Stimulated activated CD8-positive, alpha-beta memory T cell treated with anti-CD3 and anti-CD28 coated beads, Interleukin-12 subunit alpha, Interleukin-12 subunit beta, amount 100 ng/mL, for 4 hours (primary cell): ENCODE data around the gene ANKRD2.

Source experiments
- DNase-seq: peaks from one replicate; pipeline ENCODE4 v3.0.0-alpha.2; 2020; ENCODE audit warnings: low read depth

The ANKRD2 gene

DNA sequence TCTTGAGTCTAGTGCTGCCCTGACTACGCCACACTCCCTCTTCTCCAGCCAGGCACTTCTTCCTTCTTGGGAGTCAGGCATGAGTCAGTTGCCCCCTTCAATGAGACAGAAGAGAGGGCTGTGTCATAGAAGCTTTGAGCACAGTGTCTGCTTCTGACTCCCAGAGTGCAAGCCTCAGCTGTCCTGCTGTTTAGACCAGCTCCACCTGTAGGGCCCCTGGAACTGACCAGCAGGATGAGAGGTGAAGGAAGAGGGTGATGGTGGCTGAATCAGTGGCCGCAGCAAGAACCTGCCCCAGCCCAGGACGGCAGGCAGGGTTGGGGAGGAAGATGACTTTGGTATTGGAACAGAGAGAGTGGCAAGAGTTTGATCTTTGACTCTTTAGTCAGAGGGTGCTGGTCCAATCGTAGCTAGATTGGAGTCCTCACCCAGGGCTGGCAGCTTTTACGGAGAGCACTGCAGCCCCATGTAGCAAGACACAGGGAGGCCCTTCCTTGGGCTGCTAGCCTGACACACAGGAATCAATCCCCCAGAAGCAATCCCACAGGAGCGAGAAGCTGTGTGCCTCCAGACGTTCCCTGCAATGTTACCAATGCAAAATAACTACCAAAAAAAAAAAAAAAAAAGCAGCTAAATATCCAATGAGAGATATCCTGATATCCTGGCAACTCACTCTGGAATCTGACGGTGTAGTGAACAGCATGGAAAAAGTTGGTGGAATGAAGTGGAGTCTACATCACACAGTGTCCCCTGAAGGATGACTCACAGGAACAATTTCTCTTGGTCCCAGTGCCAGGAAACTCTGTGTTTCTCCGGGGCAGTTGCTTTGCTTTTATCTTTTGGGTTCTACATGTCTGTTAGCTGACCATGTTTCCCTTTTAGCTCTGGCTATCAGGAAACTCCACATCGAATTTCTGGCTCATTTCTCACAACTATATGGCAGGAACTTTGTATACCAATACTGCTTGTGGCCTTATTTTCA is 23.8 kb downstream of the ANKRD2 start:
- DNase-seq = no peak

GRCh38 chr10:97597778-97598177 is 25.2 kb downstream of the ANKRD2 start:
- no peak for DNase-seq

DNA sequence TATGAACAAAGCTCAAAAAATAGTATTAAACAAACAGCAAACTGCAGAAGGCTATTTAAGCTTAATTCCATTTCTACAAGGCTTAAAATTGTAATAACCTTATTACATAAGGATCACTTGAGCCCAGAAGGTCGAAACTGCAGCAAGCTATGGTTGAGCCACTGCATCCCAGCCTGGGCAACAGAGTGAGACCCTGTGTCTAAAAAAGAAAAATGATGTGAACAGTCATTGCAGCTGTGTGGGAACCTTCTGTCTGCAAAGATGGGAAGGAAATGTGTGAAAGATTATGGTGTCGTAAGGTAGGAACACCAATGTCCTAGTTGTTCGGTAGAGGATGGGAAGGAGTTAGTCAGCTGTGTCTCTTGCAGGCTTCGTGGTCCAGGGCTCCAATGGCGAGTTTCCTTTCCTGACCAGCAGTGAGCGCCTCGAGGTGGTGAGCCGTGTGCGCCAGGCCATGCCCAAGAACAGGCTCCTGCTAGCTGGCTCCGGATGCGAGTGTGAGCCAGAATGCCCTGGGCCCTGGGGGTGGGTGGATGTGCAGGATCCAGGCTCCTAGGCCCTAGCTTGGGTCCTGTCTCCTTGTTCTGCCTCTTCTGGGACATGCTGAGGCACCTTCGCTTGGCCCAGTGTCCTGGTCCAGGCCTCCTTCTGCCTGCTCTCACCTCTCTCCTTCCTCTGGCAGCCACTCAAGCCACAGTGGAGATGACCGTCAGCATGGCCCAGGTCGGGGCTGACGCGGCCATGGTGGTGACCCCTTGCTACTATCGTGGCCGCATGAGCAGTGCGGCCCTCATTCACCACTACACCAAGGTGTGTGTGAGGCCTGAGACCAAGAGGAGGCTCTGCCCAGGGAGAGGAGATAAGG is 26.1 kb downstream of the ANKRD2 start:
- no peak for DNase-seq

DNA sequence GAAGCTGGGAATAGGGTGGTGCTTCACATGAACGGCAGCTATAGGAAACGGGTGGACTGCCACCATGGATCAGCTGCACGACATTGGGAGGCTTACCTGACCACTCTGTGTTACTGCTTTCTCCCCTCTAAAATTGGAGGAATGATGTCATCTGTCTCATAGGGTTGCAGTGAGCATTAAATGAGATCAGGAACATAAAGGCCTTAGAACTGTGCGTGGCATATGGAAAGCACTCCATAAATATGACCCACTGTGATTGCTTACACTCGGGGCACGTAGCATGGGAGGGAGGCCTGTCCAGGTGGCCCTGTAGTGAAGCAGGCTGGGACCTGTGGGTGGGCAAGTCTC is 26.7 kb downstream of the ANKRD2 start:
- no peak for DNase-seq

- no peak for DNase-seq
Observed at GRCh38 chr10:97600616-97601015, 28.0 kb downstream of the ANKRD2 start.

GRCh38 chr10:97601268-97602215 is 29.0 kb downstream of the ANKRD2 start:
- no peak for DNase-seq

GRCh38 chr10:97607095-97607636 is 34.6 kb downstream of the ANKRD2 start:
- DNase-seq = no peak

DNA sequence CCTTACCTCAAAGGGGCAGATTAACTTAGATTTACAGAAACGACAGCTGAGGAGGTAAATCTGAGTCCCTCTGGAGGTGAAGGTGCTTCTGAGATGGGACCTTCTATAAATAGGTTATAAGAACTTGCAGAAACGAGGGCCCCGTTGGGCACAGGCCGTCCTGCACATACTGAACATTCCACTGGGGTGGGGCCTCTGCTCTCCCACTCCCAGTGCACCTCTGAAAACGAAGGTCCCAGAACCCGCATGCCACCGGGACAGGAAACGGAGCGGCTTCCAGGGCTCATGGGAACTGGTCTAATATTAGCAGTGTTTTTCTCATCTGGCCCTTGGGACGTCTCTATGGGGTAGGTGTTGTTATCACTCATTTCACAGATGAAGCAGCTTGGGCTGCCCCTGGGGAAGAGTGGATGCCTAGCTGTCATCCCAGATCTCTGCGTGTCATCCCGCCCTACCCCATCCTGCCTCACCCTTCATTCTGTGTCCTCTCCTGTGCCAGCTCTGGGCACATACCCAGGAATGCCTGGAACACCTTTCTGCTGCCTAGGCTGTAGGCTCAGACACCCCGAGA is 36.5 kb downstream of the ANKRD2 start:
- DNase-seq = no peak

- no peak for DNase-seq
Observed at GRCh38 chr10:97611473-97611872, 38.9 kb downstream of the ANKRD2 start.

DNA sequence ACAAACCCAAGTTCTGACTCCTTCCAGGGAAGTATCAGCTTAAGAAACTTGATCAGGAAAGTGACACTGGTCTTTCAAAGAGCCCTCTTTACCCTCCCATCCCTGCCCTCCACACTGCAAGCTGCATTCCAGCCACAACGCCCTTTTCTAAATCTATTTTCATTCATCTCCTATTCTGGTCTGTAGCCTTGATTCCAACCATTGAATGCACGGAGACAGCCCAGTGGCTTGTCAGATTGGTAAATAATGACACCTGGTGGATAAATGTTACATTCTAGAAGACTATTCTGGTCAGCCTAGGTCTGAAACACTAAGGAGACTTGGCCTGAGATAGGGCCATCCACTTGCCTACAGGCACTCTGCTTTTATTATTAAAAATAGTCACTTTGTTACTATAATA is 39.8 kb downstream of the ANKRD2 start:
- DNase-seq = no peak

DNA sequence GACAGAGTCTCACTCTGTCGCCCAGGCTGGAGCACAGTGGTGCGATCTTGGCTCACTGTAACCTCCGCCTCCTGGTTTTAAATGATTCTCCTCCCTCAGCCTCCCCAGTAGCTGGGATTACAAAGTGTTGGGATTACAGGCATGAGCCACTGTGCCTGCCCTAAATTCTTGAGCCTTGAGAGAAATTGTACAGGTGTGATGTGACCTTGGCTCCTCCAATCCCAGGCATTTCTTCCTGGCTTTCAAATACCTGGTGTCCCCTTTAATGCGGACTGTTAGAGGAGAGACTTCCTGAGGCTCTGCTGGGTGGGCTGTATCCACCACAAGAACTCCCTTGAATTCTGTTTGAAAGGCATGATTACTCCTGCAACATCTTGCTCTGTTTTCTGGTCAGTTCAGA is 45.7 kb downstream of the ANKRD2 start:
- DNase-seq = no peak

DNA sequence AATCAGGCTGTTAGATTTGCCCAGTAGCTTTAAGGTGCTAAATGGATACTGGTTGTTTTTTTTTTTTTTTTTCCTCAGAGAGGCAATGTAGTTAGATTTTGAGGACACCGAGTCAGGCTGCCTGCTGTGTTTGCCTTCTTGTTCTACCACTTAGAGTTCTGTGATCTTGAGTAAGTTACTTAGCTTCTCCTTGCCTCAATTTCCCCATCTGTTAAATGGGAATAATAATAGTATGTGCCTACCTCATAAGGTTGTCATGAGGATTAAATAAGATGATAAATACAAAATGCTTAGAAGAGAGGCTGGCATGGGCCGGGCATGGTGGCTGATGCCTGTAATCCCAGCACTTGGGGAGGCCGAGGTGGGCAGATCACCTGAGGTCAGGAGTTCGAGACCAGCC is 46.2 kb downstream of the ANKRD2 start:
- DNase-seq = no peak

DNA sequence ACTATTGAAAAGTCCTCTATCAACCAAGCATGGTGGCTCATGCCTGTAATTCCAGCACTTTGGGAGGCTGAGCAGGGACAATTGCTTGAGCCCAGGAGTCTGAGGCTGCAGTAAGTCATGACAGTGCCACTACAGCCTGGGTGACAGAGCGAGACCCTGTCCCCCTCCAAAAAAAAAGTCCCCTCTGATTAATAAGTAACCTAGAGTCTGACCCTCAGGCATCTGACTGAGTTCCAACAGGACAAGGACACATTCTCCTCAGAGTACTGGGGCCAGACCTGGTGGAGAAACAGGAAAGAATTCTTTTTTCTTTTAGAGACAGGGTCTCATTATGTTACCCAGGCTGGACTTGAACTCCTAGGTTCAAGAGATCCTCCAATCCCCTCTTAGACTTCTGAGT is 50.7 kb downstream of the ANKRD2 start:
- no peak for DNase-seq

DNA sequence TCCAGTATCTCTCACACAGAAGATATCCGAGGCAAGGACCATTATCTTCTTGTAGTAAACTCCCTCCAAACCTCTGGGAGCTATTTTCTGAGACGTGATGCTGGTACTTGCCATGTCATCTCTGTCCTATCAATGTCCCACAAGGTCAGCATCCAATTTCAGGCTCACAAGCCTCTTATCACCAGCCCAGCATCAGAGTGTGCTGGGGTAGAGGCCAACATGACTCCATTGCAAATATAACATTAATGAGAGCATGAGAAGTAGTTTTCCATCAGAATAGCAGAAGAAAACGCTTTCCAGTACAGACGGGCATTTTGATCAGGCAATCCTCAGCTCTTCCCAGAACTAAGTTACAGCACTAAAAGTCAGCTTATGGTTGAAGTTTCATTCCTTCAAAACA is 55.2 kb downstream of the ANKRD2 start:
- DNase-seq = no peak

GRCh38 chr10:97628228-97628627 is 55.6 kb downstream of the ANKRD2 start:
- DNase-seq = no peak

DNA sequence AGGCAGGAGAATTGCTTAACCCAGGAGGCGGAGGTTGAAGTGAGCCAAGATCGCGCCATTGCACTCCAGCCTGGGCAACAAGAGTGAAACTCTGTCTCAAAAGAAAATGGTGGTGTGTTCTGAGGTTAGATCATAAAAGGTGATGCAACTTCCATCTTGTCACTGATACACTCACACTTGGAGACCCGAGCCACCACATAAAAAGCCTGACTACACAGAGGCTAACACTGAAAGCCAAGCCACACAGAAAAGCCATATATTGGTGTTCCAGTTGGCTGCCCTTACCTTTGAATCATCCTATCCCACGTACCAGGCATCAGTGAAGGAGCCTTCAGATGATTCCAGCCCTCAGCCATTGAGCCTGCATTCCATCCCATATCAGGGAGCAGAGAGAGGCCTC is 56.7 kb downstream of the ANKRD2 start:
- DNase-seq = no peak

DNA sequence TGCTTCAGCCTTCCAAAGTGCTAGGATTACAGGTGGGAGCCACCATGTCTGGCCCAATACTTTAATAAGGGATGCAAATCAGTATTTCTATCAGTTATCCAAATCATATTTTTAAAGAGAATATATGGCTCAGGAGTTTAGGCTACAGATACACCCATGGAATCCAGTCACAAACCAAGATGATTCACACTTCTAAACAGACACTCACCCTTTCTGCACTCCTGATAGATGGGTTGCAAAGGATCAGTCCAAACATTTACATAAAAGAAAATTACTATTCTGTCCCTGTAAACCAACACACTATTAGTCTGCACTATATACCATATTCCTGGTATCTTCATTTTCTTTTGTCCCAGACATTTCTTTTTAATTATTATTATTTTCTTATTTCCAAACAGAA is 58.5 kb downstream of the ANKRD2 start:
- no peak for DNase-seq

- DNase-seq = peak; percentile 80
Observed at GRCh38 chr10:97632949-97633884, 60.6 kb downstream of the ANKRD2 start, which contains the start of gene MORN4. TSS of gene MORN4 (minus strand) at chr10:97633500. CDS start at chr10:97619653, 13,847 bp downstream.
